GM13976 (cell line): ENCODE measurements around the gene PLAC9.

ENCODE experiments used
- DNase-seq: peaks from one replicate; pipeline ENCODE4 v3.0.0; 2012; ENCODE audit warnings: low spot score
- CTCF ChIP-seq: IDR thresholded peaks from 2 replicates; pipeline ENCODE4 v1.5.1; 2012; ENCODE audit warnings: borderline replicate concordance, mild to moderate bottlenecking; ENCODE audit not compliant: insufficient read depth; ENCODE audit errors: extremely low read depth, missing control alignments, control extremely low read depth
- in situ Hi-C: fragments of 300-500 bp; cut with MboI; formaldehyde crosslinking; loops from one replicate; pipeline ENCODE4 v1.12.0; 2022; ENCODE audit warnings: low sequenced_read_pairs, mixed read lengths, inconsistent platforms; ENCODE audit not compliant: unreplicated experiment

PLAC9 gene

GRCh38 chr10:80177781-80178636 is 45.5 kb downstream of the PLAC9 start:
- no peak for TF ChIP-seq CTCF
- no peak for DNase-seq
- in situ Hi-C loops: no loop called here

- no peak for TF ChIP-seq CTCF
- in situ Hi-C loops: no loop called here
- DNase-seq: no peak
These were observed 50.5 kb downstream of the PLAC9 start for GRCh38 chr10:80182986-80183385.

- no peak for DNase-seq
- no peak for TF ChIP-seq CTCF
- in situ Hi-C loops: no loop called here
These were observed 50.9 kb downstream of the PLAC9 start for GRCh38 chr10:80183436-80183835.

GRCh38 chr10:80184291-80184690 is 51.8 kb downstream of the PLAC9 start:
- DNase-seq: no peak
- TF ChIP-seq CTCF: no peak
- in situ Hi-C loops: no loop called here

GRCh38 chr10:80185578-80186299 is 53.2 kb downstream of the PLAC9 start:
- in situ Hi-C loops: no loop called here
- TF ChIP-seq CTCF: no peak
- DNase-seq: no peak

- in situ Hi-C loops: no loop called here
- no peak for TF ChIP-seq CTCF
- DNase-seq: no peak
These were observed 54.0 kb downstream of the PLAC9 start for GRCh38 chr10:80186364-80187012.
